ENCODE results near the gene TOM1L2. TPM values are rescaled to one million over a fixed set of nuclear protein-coding genes. Genes with fewer than 3 reads are reported as not detected.
A peak's percentile ranks its signal among the peaks of the same experiment; 100 is the strongest.

Gene TOM1L2
- total RNA-seq: 33.7 and 34.9 TPM in 2 replicates

DNA sequence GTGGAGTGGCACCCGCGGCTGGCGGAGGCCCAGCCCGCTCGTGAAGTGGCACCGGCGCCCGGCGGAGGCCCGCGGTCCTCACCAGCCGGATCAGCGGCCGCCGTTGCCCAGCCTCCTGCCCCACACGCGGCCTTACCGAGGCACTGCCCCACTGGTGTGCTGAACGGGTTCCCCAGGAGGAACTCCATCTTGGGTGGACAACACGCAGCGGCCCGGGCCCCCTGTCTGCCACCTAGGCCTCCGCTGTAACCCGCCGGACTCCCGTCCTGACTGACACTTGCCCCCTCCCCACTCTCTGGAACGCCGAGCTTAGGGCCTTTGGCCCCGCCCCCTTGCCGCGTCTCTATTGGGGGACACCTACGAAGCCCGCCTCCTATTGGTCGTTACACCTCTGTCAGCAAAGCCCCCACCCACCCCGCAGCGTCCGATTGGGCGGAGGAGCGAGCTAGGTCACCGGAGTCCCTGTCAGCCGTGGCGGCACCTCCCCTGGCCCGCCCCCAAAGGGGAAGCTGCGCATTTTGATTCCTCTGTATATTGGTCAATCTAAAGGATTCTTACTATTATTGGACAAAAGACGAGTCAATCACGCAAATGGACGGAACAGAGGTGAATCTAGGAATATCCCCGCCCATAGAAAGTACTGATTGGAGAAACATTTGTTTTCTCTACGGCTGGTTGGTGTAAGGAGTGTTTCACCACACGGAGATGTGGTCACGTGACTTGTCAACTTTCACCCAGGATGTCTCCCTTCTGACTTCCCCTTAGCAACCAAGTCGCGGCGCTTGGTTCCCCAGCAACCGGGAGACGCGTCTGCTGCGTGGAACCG is at the start of gene TOM1L2, which contains the start of gene DRC3:
Gene TOM1L2 (minus strand): TSS at position 275 of the 826 bp plus-strand sequence. CDS start 87 bp downstream, at position 188.
Gene DRC3 (plus strand): TSS at position 737 of the 826 bp plus-strand sequence. CDS start 4,737 bp downstream, outside the sequence.
- DNase-seq (ENCODE audit: extremely low read depth, low read depth, low spot score): peak; percentile 100

DNA sequence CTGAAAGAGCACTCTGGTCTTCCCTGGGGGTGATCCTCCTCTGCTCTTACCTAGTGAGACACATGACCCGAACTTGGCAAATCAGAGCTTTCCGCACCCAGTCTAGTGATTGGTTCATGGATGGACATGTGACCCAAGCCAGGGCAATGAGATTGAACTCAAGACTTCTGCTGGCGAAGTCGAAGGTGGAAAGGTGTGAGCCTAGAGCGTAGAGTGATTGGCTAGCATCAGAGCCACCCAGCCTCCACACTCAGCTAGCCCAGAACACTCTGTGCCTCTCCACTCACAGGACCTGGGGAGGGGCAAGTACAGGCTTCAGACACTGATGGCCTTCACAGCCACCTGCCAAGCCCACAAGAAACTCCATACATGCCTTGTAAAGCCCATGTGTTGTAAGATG is 49.2 kb upstream of the TOM1L2 start:
- DNase-seq (ENCODE audit: extremely low read depth, low read depth, low spot score): no peak

DNA sequence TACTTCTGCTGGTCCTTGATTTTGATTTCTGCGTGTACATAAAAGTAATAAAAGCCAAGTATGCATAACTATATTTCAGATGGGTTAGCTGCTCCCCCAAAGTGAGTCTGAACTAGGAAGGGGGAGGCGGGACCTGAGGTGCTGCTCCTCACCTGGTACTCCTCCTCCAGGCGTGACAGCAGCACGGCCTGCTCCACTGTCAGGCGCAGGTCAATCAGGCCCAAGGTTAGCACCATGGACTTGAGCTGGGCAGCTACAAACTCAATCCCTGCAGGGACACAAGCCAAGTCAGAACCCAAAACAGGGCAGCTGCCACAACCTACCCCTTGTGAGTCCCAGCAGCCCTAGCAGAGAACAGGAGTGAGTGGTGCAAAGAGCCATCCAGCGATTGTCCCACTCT is 48.8 kb upstream of the TOM1L2 start:
- DNase-seq (ENCODE audit: extremely low read depth, low read depth, low spot score): no peak

DNA sequence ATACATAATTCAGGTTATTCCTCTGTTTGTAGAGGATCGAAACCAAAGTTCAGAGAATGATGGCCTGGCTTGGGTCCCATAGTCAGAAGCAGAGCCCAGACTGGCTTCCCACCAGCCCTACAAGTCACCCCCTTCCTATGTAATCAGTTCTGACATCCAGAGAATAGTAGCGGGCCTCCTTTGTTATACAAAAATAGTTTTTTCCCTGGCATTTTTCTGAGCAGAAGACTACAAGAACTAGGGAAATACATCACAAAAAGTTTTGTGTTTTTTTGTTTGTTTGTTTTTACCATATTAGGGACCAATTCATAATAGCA is 47.6 kb upstream of the TOM1L2 start:
- DNase-seq (ENCODE audit: extremely low read depth, low read depth, low spot score): no peak

DNA sequence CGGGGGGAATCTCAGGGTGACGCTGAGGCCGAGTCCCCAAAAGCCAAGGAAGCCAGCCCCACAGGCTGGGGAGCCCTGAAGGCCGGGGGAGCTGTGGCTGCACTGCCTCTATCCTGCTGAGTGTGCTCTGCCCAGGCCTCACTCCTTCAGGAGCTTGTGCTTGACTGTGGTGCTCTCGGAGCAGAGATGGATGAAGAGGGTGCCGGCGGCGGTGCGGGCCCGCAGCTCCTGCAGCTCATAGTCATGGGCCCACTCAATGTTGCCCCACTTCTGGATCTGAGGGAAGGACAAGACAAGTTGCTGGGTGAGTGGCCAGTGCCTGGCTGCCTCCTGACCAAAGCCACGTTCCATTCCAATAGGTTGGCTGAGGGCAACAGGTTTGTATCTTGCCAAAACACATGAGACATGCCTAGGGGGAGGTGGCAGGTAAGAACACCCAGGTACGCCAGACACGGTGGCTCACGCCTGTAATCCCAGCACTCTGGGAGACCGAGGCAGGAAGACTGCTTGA is 46.3 kb upstream of the TOM1L2 start:
- DNase-seq (ENCODE audit: extremely low read depth, low read depth, low spot score): no peak

DNA sequence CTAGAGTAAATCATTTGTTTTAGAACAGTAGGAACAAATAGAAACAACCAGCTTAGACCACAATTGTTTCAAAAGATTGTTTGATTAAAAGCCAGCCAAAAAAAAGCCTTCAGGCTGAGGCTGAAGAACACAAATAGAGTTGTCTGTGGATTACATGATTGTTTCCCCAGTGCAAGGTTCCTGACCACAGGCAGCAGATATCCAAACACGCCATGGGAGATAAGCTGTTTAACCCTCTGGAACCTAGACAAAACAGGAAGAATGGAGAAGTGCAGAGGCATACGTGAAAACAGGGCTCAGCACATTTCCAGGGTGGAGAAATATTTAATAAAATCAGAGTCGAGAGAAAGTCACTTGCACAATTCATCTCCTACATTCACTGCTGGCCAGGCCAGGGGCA is 45.8 kb upstream of the TOM1L2 start:
- no peak for DNase-seq (ENCODE audit: extremely low read depth, low read depth, low spot score)

DNA sequence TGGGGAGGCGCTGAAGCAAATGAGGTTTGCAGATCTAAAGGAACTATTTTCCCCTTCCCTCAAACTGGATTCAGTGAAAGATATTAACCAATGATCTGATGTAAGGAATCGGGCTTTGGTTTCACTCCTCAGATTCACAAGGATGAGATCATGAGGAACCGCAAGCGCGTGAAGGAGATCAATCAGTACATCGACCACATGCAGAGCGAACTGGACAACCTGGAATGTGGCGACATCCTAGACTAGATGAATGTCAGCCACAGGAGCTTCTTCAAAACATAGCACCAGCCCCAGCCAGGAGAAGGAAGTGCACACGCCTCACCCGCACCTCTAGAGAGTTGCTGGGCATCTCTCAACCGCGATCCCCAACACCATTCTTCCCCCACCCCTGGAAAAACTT is 44.2 kb upstream of the TOM1L2 start:
- DNase-seq (ENCODE audit: extremely low read depth, low read depth, low spot score): no peak

DNA sequence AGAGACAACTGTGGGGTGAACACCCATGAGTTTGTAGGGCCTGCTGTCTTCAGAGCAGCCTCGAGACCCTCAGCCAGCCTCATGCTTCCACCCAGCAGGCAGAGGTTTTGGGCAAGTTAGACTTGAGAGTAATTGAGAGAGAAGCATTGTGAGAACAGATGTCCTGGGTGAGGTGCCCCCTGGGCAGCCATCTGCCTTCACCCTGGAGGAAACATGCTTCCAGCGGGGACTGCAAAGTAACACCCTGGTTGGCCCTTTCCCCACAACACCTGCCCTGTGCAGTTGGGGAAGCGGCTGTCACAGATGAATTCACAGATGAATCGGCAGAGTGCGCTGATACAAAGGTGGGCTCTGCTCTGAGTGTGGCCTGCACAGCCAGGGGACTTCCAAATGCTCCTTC is 43.4 kb upstream of the TOM1L2 start:
- no peak for DNase-seq (ENCODE audit: extremely low read depth, low read depth, low spot score)

DNA sequence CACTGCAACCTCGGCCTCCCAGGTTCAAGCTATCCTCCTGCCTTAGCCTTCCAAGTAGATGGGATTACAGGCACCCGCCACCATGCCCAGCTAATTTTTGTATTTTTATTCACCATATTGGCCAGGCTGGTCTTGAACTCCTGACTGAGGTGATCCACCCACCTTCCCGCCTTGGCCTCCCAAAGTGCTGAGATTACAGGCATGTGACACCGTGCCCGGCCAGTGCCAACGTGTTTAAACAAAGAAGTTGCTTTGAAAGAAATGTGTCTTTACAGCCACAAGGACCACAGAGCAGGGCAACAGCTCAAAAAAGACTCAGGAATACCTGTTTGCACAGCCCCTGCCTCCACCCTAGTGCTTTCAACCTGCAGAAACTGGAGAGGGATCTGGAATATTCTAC is 41.8 kb upstream of the TOM1L2 start:
- DNase-seq (ENCODE audit: extremely low read depth, low read depth, low spot score): no peak

DNA sequence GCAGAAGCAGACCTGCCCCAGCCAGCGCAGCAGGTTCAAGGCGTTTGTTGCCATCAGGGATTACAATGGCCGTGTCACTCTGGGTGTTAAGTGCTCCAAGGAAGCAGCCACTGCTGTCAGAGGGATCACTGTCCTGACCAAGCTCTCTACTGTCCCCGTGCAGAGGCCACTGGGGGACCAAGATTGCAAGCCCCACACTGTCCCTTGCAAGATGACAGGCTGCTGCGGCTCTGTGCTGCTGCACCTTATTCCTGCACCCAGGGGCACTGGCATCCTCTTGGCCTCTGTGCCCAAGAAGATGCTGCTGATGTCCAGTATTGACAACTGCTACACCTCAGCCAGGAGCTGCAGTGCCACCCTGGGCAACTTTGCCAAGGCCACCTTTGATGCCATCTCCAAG is 39.1 kb upstream of the TOM1L2 start:
- no peak for DNase-seq (ENCODE audit: extremely low read depth, low read depth, low spot score)

DNA sequence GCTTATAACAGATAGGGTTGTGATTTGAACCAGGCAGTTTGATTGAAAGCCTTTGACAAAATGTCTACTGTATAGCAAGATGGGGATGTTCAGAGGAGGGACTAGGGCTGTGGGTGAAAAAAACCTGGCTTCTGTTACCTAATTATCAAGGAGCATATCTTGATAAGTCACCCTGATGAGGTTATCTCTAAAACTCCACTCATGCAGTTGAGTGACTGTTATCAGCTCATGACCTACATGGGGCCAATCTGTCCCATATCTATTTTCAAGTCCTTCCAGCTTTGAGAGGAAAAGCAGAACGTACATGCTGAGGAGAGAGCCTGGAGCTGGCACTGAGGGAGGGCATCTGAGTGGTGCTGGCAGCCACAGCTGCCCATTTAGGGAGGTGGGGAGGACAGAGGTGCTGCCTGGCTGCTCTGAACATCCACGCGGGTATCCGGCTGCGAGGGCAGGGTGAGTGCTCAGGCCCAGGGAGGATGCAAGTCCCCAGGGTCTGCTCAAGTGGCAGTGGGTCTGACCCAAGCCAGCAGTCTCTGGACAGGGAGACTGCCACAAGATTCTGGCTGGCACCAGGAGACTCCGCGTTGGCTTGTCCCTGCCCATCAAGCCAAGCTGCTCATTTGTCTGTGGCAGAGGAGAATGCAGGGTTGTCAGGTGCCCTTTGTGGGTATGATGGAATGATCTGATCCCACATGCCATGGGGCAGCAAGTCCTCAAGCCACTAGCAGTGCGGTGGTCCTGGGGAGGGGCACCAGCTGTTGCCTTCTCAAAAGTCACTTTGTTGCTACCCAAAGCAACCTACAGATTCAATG is 37.6 kb upstream of the TOM1L2 start:
- no peak for DNase-seq (ENCODE audit: extremely low read depth, low read depth, low spot score)

DNA sequence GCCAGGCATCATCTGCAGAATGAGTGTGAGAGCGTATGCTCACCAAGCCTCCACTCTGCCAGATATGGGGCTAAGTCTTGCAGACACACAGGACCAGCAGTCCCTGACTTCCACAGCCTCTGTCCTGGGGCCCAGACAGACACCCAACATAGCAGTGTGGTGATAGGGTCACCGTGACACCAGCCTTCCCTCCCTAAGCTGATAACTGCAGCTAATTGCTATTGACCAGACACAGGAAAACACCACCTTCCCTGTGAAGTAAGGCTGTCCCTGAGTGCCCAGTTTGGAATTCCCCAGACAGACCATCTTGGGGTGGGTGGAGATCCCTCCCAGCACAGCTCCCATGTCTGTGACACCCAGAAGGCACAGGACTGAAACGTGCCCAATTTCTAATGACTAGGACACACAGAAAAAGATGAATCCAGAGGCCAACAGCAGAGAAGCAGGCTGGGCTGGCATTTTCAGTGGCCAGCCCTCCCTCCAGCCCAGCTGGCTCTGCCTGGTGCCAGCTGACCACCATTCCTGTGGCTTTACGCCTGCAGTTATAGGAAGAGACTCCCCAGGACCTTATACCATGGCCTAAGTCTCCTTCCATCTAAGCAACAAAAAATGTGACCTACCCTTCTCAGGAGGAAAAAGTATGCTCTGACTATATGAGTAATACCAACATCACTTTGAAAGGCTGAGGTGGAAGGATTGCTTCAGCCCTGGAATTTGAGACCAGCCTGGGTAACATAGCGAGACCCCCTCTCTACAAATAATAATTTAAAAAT is 36.5 kb upstream of the TOM1L2 start:
- DNase-seq (ENCODE audit: extremely low read depth, low read depth, low spot score): no peak

DNA sequence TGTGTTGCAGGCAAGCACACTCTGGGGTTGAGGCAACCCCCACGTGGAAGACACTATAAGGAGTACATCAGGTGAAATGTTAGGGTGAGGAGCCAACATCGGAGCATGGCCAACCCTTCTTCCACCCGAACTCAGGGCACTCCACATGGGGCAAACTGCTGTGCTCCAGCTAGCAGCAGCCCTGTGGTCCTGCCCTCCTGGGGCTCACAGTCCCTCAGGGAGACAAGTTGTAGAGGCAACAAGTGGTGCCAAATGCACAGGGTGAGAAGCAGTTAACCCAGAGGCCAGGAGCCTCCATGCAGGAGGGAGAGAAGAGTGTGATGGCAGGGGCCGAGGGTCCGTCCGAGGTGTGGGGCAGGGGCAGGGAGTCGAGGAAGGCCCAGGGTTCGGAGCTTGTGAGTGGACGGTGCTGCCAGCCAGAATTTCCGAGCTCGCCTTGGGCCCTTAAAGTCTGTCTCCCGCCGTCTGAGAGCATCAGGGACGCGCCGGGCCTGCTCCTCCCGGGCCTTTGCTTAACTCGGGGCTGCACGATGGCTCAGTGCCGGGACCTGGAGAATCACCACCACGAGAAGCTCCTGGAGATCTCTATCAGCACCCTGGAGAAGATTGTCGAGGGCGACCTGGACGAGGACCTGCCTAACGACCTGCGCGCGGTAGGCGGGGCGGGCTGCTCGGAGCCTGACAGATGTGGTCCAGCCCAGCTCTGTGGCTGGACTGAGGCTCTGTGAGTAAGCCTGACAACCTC is 34.5 kb upstream of the TOM1L2 start:
- no peak for DNase-seq (ENCODE audit: extremely low read depth, low read depth, low spot score)

DNA sequence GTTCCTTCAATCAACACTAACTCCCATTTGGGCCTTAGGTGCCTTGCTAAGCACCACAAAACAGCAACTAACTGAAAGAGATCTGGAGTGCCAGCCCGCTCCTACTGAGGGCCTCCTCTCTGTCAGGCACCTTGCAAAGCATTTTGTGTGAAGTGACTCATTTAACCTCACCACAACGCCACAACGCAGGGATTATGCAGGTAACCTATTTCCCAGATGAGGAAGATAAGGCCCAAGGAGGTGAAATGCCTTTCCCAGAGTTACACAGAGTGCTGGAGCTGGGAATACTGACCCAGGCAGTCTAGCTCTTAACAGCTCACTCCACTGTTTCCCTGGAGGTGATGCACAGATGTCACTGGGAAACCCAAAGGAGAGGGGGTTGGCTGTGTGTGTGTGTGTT is 33.3 kb upstream of the TOM1L2 start:
- no peak for DNase-seq (ENCODE audit: extremely low read depth, low read depth, low spot score)

DNA sequence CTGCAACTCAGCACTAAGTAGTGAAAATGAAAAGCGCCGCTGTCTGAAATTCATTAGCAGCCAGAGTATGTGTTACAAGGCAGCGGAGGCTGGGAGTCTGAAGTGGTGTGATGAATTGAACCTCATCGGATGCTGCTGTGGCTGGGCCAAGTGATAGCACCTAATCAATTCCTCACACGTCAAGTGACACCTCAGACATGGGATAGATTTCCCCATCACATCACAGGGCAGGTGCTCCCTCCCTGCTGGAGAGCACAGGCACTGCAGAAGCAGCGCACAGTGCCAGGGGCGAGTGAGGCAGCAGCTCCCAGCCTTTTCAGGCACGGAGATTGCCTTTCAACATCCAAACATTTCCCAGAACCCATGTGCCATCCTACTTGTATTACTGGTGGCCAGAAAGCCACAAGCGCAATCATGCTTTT is 32.7 kb upstream of the TOM1L2 start:
- DNase-seq (ENCODE audit: extremely low read depth, low read depth, low spot score): no peak

DNA sequence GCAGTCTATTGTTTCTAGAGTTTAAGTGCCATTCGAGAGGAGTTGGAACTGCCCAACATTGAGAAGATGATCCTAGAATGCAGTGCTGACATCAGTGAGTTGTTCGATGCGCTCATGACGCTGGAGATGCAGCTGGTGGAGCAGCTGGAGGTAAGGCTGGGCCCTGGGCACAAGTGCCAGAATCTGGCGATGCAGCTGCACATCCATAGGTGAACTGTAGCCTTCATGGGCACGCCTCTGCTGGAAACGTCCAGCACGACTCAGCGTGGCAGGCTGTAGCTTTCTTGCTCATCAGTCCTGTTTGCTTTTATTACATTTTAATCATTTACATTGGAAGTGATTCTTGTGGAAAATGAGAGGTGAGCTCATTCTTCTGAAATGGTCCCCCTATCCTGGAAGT is 32.1 kb upstream of the TOM1L2 start:
- DNase-seq (ENCODE audit: extremely low read depth, low read depth, low spot score): no peak

DNA sequence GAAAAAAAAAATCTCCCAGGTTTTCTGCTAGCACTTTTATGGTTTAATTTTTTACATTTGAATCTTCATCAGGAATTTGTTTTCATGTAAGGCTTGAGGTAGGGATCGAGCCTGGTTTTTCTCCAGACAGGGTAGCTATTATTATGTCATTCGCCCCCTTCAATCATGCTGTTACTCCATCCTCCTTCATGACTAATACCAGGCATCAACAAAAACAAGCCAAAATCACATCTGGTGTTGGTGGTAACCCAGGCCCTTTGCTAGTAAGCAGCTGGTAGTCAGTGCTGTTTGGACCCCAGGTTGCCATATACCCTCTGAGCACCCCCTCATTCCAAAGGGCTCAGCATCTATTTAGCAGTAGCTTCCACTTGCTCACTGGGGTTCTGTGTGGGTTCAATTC is 30.0 kb upstream of the TOM1L2 start:
- DNase-seq (ENCODE audit: extremely low read depth, low read depth, low spot score): no peak

DNA sequence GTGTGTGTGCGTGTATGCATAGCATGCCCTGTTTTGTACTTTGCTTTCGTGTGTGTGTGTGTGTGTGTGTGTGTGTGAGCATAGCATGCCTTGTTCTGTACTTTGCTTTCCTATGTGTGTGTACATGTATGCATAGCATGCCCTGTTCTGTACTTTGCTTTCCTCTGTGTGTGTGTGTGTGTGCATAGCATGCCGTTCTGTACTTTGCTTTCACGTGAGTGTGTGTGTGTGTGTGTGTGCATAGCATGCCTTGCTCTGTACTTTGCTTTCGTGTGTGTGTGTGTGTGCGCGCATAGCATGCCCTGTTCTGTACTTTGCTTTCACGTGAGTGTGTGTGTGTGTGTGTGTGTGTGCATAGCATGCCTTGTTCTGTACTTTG is 27.8 kb upstream of the TOM1L2 start:
- no peak for DNase-seq (ENCODE audit: extremely low read depth, low read depth, low spot score)

DNA sequence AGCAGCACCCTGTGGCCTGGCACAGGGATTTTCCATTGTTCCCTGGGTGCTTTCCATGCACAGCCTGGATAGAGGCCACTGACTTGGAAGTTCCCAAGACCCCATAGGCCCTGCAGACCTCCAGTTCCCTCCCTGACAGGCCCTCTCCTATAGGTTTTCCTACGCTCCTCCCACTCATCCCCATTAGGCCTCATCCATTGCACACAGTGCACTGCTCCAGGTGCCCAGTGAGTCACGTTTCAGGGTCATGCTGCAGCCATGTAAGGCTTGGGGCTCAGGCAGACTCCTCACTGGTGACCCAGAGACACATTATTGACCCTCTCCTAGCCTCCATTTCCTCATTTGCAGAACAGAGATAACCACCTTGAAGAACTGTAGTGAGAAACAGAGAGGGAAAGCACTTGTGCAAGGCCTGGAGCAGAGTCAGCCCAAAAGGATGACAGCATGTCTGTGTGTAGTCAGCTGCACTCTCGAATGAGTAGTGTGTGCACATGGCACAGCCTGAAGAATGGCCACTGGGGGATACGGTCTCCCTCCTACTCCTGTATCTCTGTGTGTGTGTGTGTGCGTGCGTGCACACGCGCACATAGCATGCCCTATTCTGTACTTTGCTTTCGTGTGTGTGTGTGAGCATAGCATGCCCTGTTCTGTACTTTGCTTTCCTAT is 27.3 kb upstream of the TOM1L2 start:
- DNase-seq (ENCODE audit: extremely low read depth, low read depth, low spot score): no peak

DNA sequence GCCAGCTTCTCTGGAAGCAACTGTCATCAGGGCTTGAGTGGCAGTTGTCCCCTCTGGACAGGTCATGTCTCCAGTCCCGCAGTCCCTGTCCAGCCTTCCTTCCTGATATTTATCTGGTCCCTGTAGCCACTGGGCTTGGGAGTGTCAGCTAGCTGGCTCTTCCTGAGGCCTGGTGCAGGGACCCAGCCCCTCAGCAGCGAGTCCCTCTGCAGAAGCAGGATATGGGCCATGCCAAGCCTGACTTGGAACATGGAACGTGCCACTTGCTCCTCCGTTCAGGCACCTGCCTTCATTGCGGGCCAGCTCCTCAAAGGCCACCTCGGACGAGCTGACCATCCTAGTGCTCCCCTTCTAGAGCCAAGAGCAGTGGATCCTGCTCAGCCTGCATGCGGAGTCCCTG is 26.7 kb upstream of the TOM1L2 start:
- no peak for DNase-seq (ENCODE audit: extremely low read depth, low read depth, low spot score)
